Measurements from ENCODE around the gene SMAD5. TPM values are rescaled to one million over a fixed set of nuclear protein-coding genes. Genes with fewer than 3 reads are reported as not detected.

Gene SMAD5
- total RNA-seq, 4 donors from 2014 or later: 51.8 to 122 (median 63.3) TPM

GRCh38 chr5:136134653-136135052 lies 2.0 kb downstream of the SMAD5 start:
- WGBS, 2 donors: 52% methylated on average over 1 of the region's 1 CpG
- Histone ChIP-seq H3K27ac (no peak overlapping the region), H3K4me3 (replicated peaks in 1 of 3) (no peak overlapping the region), H3K36me3 (no peaks in the 10 kb centered on the region), H3K4me1 (peaks cover 23 to 29% of the 10 kb centered on the region in 2 donors), H3K9me3 (no peaks in the 10 kb centered on the region), H3K27me3 (no peaks in the 10 kb centered on the region)
- intact Hi-C loops (cut with DNase I): no loop called here
- TF ChIP-seq CTCF (IDR thresholded peaks at IDR 0.05) (no peak), POLR2A (IDR thresholded peaks at IDR 0.05) (no peak)
- DNase-seq: no peak

GRCh38 chr5:136135536-136135935 lies 2.9 kb downstream of the SMAD5 start:
- intact Hi-C loops (cut with DNase I): no loop called here
- Histone ChIP-seq H3K27ac (no peak overlapping the region), H3K4me1 (peaks cover 23 to 29% of the 10 kb centered on the region in 2 donors)

GRCh38 chr5:136137497-136138220 lies 5.0 kb downstream of the SMAD5 start:
- H3K27ac ChIP-seq: no peak overlapping the region

More at GRCh38 chr5:136135536-136135935, 2.9 kb downstream of the SMAD5 start:
- no peaks in the 10 kb centered on the region for H3K27me3 ChIP-seq
- WGBS, 2 donors: 88 to 89% methylated on average over 2 of the region's 2 CpGs
- H3K36me3 ChIP-seq: no peaks in the 10 kb centered on the region
- TF ChIP-seq CTCF (IDR thresholded peaks at IDR 0.05) (no peak), POLR2A (IDR thresholded peaks at IDR 0.05) (no peak)
- no peak overlapping the region for H3K4me3 ChIP-seq (replicated peaks in 1 of 3)
- H3K9me3 ChIP-seq: no peaks in the 10 kb centered on the region
- DNase-seq: no peak

GRCh38 chr5:136141561-136141960 lies 8.9 kb downstream of the SMAD5 start:
- no peak for DNase-seq
- peaks cover 15 to 30% of the 10 kb centered on the region in 2 donors for H3K4me1 ChIP-seq
- H3K27me3 ChIP-seq: no peaks in the 10 kb centered on the region
- intact Hi-C loops (cut with DNase I): no loop called here
- no peaks in the 10 kb centered on the region for H3K9me3 ChIP-seq
- H3K4me3 ChIP-seq (replicated peaks in 1 of 3): no peak overlapping the region
- H3K36me3 ChIP-seq: no peaks in the 10 kb centered on the region
- TF ChIP-seq POLR2A (IDR thresholded peaks at IDR 0.05) (no peak), CTCF (IDR thresholded peaks at IDR 0.05) (no peak)
- H3K27ac ChIP-seq: no peak overlapping the region

More at GRCh38 chr5:136137497-136138220, 5.0 kb downstream of the SMAD5 start:
- no peaks in the 10 kb centered on the region for H3K36me3 ChIP-seq
- H3K4me1 ChIP-seq: peaks cover 23 to 26% of the 10 kb centered on the region in 2 donors
- 78 to 90% methylated on average over 2 of the region's 2 CpGs for WGBS, 2 donors
- H3K27me3 ChIP-seq: no peaks in the 10 kb centered on the region
- no peaks in the 10 kb centered on the region for H3K9me3 ChIP-seq
- H3K4me3 ChIP-seq (replicated peaks in 1 of 3): no peak overlapping the region
- TF ChIP-seq POLR2A (IDR thresholded peaks at IDR 0.05): no peak
- no peak for DNase-seq
- intact Hi-C loops (cut with DNase I): no loop called here

- Histone ChIP-seq H3K4me1 (peaks cover 9 to 30% of the 10 kb centered on the region in 2 donors), H3K27me3 (no peaks in the 10 kb centered on the region), H3K4me3 (replicated peaks in 1 of 3) (no peak overlapping the region), H3K36me3 (no peaks in the 10 kb centered on the region), H3K9me3 (no peaks in the 10 kb centered on the region), H3K27ac (no peak overlapping the region)
- no peak for TF ChIP-seq POLR2A (IDR thresholded peaks at IDR 0.05)
- no peak for TF ChIP-seq CTCF (IDR thresholded peaks at IDR 0.05)
- no peak for DNase-seq
- WGBS, 2 donors: 65 to 66% methylated on average over 6 of the region's 6 CpGs
- intact Hi-C loops (cut with DNase I): no loop called here
Measured at GRCh38 chr5:136143312-136143711, 10.7 kb downstream of the SMAD5 start.

All from thyroid gland (tissue), 4 donors.